GM18499 (cell line): ENCODE results near the gene SDK2.

Experiments used
- ATAC-seq: cut with Tn5 transposase; IDR thresholded peaks from one replicate; pipeline ENCODE4 v1.9.1; 2021; ENCODE audit warnings: moderate number of reproducible peaks; ENCODE audit not compliant: insufficient read depth, unreplicated experiment

The SDK2 gene

GRCh38 chr17:73520369-73520761, 123.9 kb downstream of the SDK2 start:
- no peak for ATAC-seq

- ATAC-seq, result no peak
Observed at GRCh38 chr17:73519714-73520368, 124.4 kb downstream of the SDK2 start.

- ATAC-seq, result no peak
Observed at GRCh38 chr17:73519011-73519410, 125.2 kb downstream of the SDK2 start.

GRCh38 chr17:73516431-73516830, 127.8 kb downstream of the SDK2 start:
- no peak for ATAC-seq

GRCh38 chr17:73514146-73514863, 129.9 kb downstream of the SDK2 start:
- ATAC-seq, result no peak

- no peak for ATAC-seq
Observed at GRCh38 chr17:73513426-73513825, 130.8 kb downstream of the SDK2 start.

- no peak for ATAC-seq
Observed at GRCh38 chr17:73511719-73512115, 132.5 kb downstream of the SDK2 start.

- no peak for ATAC-seq
Observed at GRCh38 chr17:73510981-73511718, 133.1 kb downstream of the SDK2 start.

- ATAC-seq, result no peak
Observed at GRCh38 chr17:73508931-73509605, 135.2 kb downstream of the SDK2 start.

GRCh38 chr17:73508057-73508930, 136.0 kb downstream of the SDK2 start:
- no peak for ATAC-seq

- ATAC-seq, result no peak
Observed at GRCh38 chr17:73506470-73507435, 137.5 kb downstream of the SDK2 start.

- no peak for ATAC-seq
Observed at GRCh38 chr17:73503560-73503959, 140.7 kb downstream of the SDK2 start.

GRCh38 chr17:73500414-73500999, 143.7 kb downstream of the SDK2 start:
- no peak for ATAC-seq

- ATAC-seq, result no peak
Observed at GRCh38 chr17:73498886-73499554, 145.2 kb downstream of the SDK2 start.

GRCh38 chr17:73498176-73498575, 146.1 kb downstream of the SDK2 start:
- ATAC-seq, result no peak

GRCh38 chr17:73497721-73498120, 146.5 kb downstream of the SDK2 start:
- no peak for ATAC-seq

GRCh38 chr17:73496232-73496631, 148.0 kb downstream of the SDK2 start:
- no peak for ATAC-seq

- ATAC-seq, result no peak
Observed at GRCh38 chr17:73495641-73496040, 148.6 kb downstream of the SDK2 start.
